HG02840 (cell line): ENCODE data around the gene INPP4B.

ENCODE experiments used
- ATAC-seq: cut with Tn5 transposase; IDR thresholded peaks from one replicate; pipeline ENCODE4 v1.9.1; 2021; ENCODE audit warnings: mild to moderate bottlenecking, moderate library complexity, moderate number of reproducible peaks; ENCODE audit not compliant: unreplicated experiment, low FRiP score

INPP4B gene

DNA sequence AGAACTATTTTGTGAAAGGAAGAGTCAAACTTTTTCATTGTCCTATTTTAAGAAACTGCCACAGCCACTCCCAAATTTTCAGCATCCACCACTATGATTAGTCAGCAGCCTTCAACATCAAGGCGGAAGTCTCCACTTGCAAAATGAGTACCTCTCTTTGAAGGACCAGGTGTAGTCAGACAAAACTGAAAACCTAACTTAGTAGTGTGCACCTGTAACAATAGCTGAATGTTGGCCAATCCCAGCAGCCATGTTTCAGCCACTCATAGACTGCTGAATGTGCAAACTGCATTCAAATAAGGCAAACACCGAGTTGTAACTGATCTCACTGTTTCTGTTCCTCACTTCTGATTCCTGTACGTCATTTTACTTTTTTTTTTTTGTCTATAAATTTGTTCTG is 868.7 kb downstream of the INPP4B start:
- no peak for ATAC-seq
